HUES48 (cell line): ENCODE data around the gene CCDC191.

ENCODE experiments used
- H3K27ac ChIP-seq: one replicate; pipeline ENCODE4 v1.7.0; 2013; ENCODE audit warnings: low read depth, low read length, inconsistent platforms
- H3K27me3 ChIP-seq: 2 replicates; pipeline ENCODE4 v1.6.1; 2013; ENCODE audit warnings: mild to moderate bottlenecking, low read length; ENCODE audit not compliant: control insufficient read depth, insufficient read depth
- H3K36me3 ChIP-seq: 2 replicates; pipeline ENCODE4 v1.6.1; 2013; ENCODE audit warnings: low read length; ENCODE audit not compliant: control insufficient read depth, insufficient read depth
- H3K4me1 ChIP-seq: 2 replicates; pipeline ENCODE4 v1.6.1; 2013; ENCODE audit warnings: mild to moderate bottlenecking, low read length; ENCODE audit not compliant: control insufficient read depth, insufficient read depth
- H3K4me3 ChIP-seq: 2 replicates; pipeline ENCODE4 v1.5.1; 2013; ENCODE audit warnings: mild to moderate bottlenecking, low read depth, low read length
- H3K9ac ChIP-seq: 2 replicates; pipeline ENCODE4 v1.6.1; 2013; ENCODE audit warnings: mild to moderate bottlenecking, low read depth, low read length, moderate library complexity
- H3K9me3 ChIP-seq: 2 replicates; pipeline ENCODE4 v1.6.1; 2013; ENCODE audit warnings: low read length; ENCODE audit not compliant: control insufficient read depth, insufficient read depth

The CCDC191 gene

DNA sequence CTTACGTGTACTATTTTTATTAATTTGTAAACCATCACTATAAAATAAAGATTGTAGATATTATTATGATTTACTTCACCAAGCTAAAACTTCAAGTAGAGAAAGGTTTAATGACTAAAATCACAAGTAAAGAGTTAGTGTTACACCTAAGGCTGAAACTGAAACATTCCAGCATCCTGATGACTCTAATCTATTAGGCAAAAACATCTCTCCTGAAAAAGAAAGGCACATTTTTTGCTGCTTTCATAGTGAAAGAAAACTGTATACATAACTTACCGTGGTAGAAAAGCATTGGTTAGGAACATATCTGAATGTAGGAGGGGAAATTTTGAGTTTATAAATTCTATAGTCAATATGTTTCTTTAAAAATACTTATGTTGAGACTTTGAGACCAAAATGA lies 35.4 kb downstream of the CCDC191 start:
- Histone ChIP-seq H3K36me3 (no peaks in the 10 kb centered on the region), H3K4me1 (peaks cover 5% of the 10 kb centered on the region)

DNA sequence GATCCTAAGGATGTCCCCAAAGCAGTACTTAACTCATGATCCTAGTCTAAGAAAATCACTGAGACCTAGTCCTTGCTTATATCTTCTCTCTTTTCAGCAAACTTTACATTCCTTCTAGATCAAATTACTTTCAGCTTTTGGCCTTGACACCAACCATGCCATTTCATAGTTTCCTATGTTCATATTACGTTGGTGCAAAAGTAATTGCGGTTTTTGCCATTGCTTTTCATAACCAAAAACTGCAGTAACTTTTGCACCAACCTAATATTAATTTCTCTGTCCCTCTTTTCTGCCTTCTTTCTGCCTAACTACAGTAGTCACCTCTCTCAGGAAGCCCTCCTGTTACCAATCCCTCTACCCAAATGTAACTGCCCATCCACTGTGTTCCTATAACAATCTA lies 36.8 kb downstream of the CCDC191 start:
- H3K9me3 ChIP-seq = no peaks in the 10 kb centered on the region
- H3K4me3 ChIP-seq = no peak overlapping the region
- H3K9ac ChIP-seq = no peak overlapping the region
- no peaks in the 10 kb centered on the region for H3K27me3 ChIP-seq
- peaks cover 5% of the 10 kb centered on the region for H3K4me1 ChIP-seq
- H3K36me3 ChIP-seq = no peaks in the 10 kb centered on the region
- H3K27ac ChIP-seq = no peak overlapping the region

More for the DNA sequence above, 35.4 kb downstream of the CCDC191 start:
- H3K27ac ChIP-seq = no peak overlapping the region
- H3K4me3 ChIP-seq = no peak overlapping the region
- no peaks in the 10 kb centered on the region for H3K9me3 ChIP-seq
- no peak overlapping the region for H3K9ac ChIP-seq
- H3K27me3 ChIP-seq = no peaks in the 10 kb centered on the region

GRCh38 chr3:114014211-114014610 lies 42.1 kb downstream of the CCDC191 start:
- no peak overlapping the region for H3K9ac ChIP-seq
- H3K36me3 ChIP-seq = no peaks in the 10 kb centered on the region
- no peak overlapping the region for H3K4me3 ChIP-seq
- H3K9me3 ChIP-seq = no peaks in the 10 kb centered on the region
- no peaks in the 10 kb centered on the region for H3K27me3 ChIP-seq
- H3K4me1 ChIP-seq = peaks cover 5% of the 10 kb centered on the region
- H3K27ac ChIP-seq = no peak overlapping the region

- Histone ChIP-seq H3K9ac (no peak overlapping the region), H3K36me3 (no peaks in the 10 kb centered on the region), H3K9me3 (no peaks in the 10 kb centered on the region), H3K4me3 (no peak overlapping the region), H3K27ac (no peak overlapping the region), H3K4me1 (no peaks in the 10 kb centered on the region), H3K27me3 (no peaks in the 10 kb centered on the region)
Observed at GRCh38 chr3:114011059-114011797, 45.1 kb downstream of the CCDC191 start.

DNA sequence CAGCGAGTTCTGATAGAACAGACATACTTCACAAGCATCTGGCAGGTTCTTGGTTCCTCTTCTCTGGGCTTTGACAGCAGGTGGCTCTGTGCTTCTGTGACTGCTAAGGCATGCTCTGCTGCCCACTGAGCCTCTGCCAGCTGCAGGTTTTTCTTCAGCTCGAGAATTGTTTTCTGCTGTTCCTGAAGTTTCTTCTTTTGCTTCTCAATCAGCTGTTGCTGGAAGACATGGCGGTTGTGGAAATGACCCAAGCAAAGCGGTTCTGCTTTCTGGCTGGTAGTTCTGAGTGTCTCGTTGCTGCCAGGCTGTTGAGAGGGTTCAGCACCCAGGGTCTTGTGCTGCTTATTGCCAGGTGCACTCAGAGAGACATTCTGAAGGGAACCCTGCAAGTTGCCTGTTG lies 50.8 kb downstream of the CCDC191 start:
- Histone ChIP-seq H3K4me1 (no peaks in the 10 kb centered on the region), H3K9me3 (0 out of 2 replicates have a peak, but pooled peaks cover 4% of the 10 kb centered on the region), H3K27me3 (no peaks in the 10 kb centered on the region), H3K36me3 (no peaks in the 10 kb centered on the region), H3K9ac (no peak overlapping the region), H3K27ac (no peak overlapping the region), H3K4me3 (no peak overlapping the region)

DNA sequence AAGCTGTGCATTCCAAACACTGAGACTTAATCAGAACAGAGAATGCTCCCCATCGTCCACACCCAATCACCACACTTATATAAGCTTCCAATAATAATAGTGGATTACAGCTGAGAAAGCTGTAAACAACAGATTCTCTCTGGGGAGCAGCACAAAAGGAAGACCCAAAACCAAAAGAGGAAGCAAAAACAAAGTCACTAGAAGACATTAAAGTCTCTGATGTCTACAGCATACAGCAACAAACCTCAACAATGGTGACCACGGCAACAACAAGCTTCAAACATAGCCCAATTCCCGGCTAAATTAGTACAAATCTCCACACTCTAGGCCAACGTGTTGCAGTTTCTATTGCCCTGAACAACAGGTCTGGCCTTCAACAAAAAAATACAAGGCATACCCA lies 70.8 kb downstream of the CCDC191 start:
- no peak overlapping the region for H3K27ac ChIP-seq
- no peaks in the 10 kb centered on the region for H3K9me3 ChIP-seq
- H3K27me3 ChIP-seq = no peaks in the 10 kb centered on the region
- no peak overlapping the region for H3K4me3 ChIP-seq
- H3K9ac ChIP-seq = no peak overlapping the region
- no peaks in the 10 kb centered on the region for H3K36me3 ChIP-seq
- no peaks in the 10 kb centered on the region for H3K4me1 ChIP-seq

DNA sequence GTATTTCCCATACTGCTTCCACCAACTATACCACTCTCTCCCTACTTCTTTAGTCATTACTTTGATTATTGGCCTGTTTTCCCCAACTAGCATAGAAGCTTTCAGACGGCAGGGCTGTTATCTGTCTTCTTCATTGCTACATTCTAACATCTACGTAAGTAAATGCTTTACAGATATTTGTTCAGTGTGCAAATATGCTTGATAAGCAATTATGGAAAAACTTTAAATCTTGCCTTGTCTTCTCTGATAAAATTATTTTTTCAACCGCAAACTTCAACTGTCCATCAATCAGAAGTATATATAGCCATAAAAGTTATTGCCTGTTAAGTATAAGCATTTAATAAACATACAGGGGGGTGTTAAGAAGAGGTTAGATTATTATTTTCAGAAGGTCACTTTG lies 72.8 kb downstream of the CCDC191 start:
- H3K27ac ChIP-seq = no peak overlapping the region
- no peak overlapping the region for H3K9ac ChIP-seq
- no peaks in the 10 kb centered on the region for H3K36me3 ChIP-seq
- no peaks in the 10 kb centered on the region for H3K4me1 ChIP-seq
- no peak overlapping the region for H3K4me3 ChIP-seq
- no peaks in the 10 kb centered on the region for H3K9me3 ChIP-seq
- H3K27me3 ChIP-seq = no peaks in the 10 kb centered on the region

DNA sequence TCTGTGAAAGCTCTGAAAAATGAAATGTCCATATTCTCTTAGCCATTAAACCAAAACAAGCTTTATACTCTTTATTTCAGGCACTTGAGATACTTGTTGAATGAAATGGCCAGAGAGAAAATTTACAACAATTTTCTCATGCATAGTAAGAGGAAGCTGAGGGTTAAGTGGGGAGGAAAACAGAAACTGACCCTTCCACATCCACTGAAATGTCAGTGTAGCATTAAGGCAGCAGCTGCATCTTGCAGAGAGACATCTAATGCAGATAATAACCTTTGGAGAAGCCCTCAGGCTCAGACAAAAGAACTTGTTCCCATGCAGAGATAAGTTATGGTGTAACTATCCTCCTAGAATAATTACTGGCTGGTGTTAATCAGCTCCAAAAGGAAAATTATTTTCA lies 74.5 kb downstream of the CCDC191 start:
- Histone ChIP-seq H3K27ac (no peak overlapping the region), H3K27me3 (no peaks in the 10 kb centered on the region), H3K9ac (no peak overlapping the region), H3K4me3 (no peak overlapping the region), H3K9me3 (no peaks in the 10 kb centered on the region), H3K4me1 (no peaks in the 10 kb centered on the region), H3K36me3 (no peaks in the 10 kb centered on the region)

GRCh38 chr3:113979916-113980315 lies 76.4 kb downstream of the CCDC191 start:
- Histone ChIP-seq H3K9ac (no peak overlapping the region), H3K27me3 (no peaks in the 10 kb centered on the region), H3K4me3 (no peak overlapping the region), H3K4me1 (no peaks in the 10 kb centered on the region), H3K27ac (no peak overlapping the region), H3K36me3 (no peaks in the 10 kb centered on the region), H3K9me3 (no peaks in the 10 kb centered on the region)

DNA sequence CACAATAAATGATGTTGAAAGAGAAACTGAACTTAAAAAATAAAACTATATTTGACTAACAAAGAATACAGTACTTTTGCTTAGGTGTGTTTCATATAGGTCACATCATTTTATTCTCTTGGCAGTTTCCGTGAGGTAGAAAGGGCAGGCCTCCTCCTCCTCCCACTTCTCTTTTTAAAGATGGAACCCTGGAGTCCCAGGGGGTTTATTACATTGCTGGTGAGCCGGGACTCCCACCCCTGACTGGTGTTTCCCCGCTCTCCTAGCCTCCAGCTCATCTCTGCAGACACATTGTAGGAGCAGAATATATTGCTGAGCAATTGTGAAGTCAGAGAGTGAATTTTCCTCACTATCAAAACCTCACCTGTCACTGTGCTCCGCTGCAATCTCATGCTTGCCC lies 78.5 kb downstream of the CCDC191 start:
- Histone ChIP-seq H3K36me3 (no peaks in the 10 kb centered on the region), H3K27me3 (no peaks in the 10 kb centered on the region), H3K9me3 (peaks cover 5% of the 10 kb centered on the region), H3K4me1 (no peaks in the 10 kb centered on the region), H3K9ac (no peak overlapping the region), H3K27ac (no peak overlapping the region), H3K4me3 (no peak overlapping the region)

DNA sequence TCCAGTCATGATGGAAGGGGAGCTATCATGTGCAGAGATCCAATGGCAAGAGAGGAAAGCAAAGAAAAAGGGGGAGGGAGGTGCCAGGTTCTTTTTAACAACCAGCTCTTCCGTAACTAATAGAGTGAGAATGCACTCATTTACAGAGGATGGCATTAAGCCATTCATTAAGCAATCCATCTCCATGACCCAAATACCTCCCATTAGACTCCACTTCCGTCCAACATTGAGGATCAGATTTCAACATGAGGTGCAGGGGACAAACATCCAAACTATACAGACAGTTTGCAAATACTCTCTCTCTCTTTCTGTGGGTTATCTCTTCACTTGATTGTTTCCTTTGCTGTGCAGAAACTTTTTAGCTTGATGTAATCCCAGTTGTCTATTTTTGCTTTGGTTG lies 87.3 kb downstream of the CCDC191 start:
- no peak overlapping the region for H3K27ac ChIP-seq
- H3K36me3 ChIP-seq = peaks cover 4% of the 10 kb centered on the region
- no peaks in the 10 kb centered on the region for H3K4me1 ChIP-seq
- H3K4me3 ChIP-seq = no peak overlapping the region
- H3K27me3 ChIP-seq = no peaks in the 10 kb centered on the region
- no peak overlapping the region for H3K9ac ChIP-seq
- H3K9me3 ChIP-seq = peaks cover 5% of the 10 kb centered on the region
